Activated effector memory CD4-positive, alpha-beta T cell treated with anti-CD3 and anti-CD28 coated beads, Interleukin-2, amount 50 U/mL, for 16 hours (primary cell): ENCODE results near the gene LRP1.

Source experiments
- DNase-seq: peaks from one replicate; pipeline ENCODE4 v3.0.0-alpha.2; 2020

LRP1 gene

GRCh38 chr12:57127726-57128518 lies at the start of gene LRP1:
Gene LRP1 (plus strand): TSS chr12:57128483. CDS start chr12:57128965, 482 bp downstream.
- DNase-seq = peak; percentile 91

- peak; percentile 98 for DNase-seq
These were observed 49.5 kb upstream of the LRP1 start, which contains the start of gene NEMP1 for GRCh38 chr12:57078519-57079404. Gene NEMP1 (minus strand): TSS chr12:57078791. CDS start chr12:57078745, 46 bp downstream.

- no peak for DNase-seq
These were observed 48.5 kb upstream of the LRP1 start for GRCh38 chr12:57079821-57080220.

GRCh38 chr12:57080855-57081254 lies 47.4 kb upstream of the LRP1 start:
- no peak for DNase-seq

GRCh38 chr12:57085999-57086492 lies 42.2 kb upstream of the LRP1 start:
- DNase-seq = peak; percentile 73

GRCh38 chr12:57086493-57087009 lies 41.7 kb upstream of the LRP1 start:
- DNase-seq = peak; percentile 84

GRCh38 chr12:57087010-57087690 lies 41.1 kb upstream of the LRP1 start:
- peak; percentile 96 for DNase-seq

- peak; percentile 93 for DNase-seq
These were observed 40.5 kb upstream of the LRP1 start for GRCh38 chr12:57087691-57088353.

- DNase-seq = peak; percentile 95
These were observed 39.7 kb upstream of the LRP1 start, which contains the start of gene NAB2 for GRCh38 chr12:57088354-57089270. Gene NAB2 (plus strand): TSS chr12:57089114. CDS start chr12:57089272, 158 bp downstream.

- peak; percentile 84 for DNase-seq
These were observed 38.7 kb upstream of the LRP1 start for GRCh38 chr12:57089271-57090245.

GRCh38 chr12:57090490-57090889 lies 37.8 kb upstream of the LRP1 start:
- no peak for DNase-seq

GRCh38 chr12:57090924-57091637 lies 37.2 kb upstream of the LRP1 start:
- DNase-seq = no peak

GRCh38 chr12:57091638-57092528 lies 36.4 kb upstream of the LRP1 start:
- DNase-seq = no peak

GRCh38 chr12:57092529-57092862 lies 35.8 kb upstream of the LRP1 start:
- no peak for DNase-seq

GRCh38 chr12:57092876-57093414 lies 35.3 kb upstream of the LRP1 start:
- DNase-seq = no peak

- peak; percentile 86 for DNase-seq
These were observed 34.7 kb upstream of the LRP1 start for GRCh38 chr12:57093415-57094207.
